H4 (cell line): Measurements from ENCODE around the gene CYTL1. TPM values are rescaled to one million over a fixed set of nuclear protein-coding genes. Genes with fewer than 3 reads are reported as not detected.

Experiments used
- DNase-seq: peaks from one replicate; pipeline ENCODE4 v3.0.0-alpha.2; 2015; ENCODE audit warnings: low spot score
- total RNA-seq: library from RNA; depleted of rRNA; stranded (reverse); fragments of >200 nt; shearing (Covaris generic); gene quantifications from 2 replicates; pipeline ENCODE4 v1.2.3, GENCODE V29; 2014; rRNA removed

The CYTL1 gene
- total RNA-seq, 1 experiment from 2014 or later = 103 TPM

- DNase-seq = no peak
These were observed 51.0 kb downstream of the CYTL1 start for GRCh38 chr4:4968161-4968725.

Other genes starting within 250 kb of the CYTL1 start
- gene MSX1, start 159.8 kb downstream of the CYTL1 start, total RNA-seq = 10.0 and 13.0 TPM in 2 replicates
- gene STK32B, start 32.0 kb upstream of the CYTL1 start, total RNA-seq = 13.2 and 16.8 TPM in 2 replicates